ENCODE measurements around the gene VPS35. TPM values are rescaled to one million over a fixed set of nuclear protein-coding genes. Genes with fewer than 3 reads are reported as not detected.

Gene VPS35
- total and polyA plus RNA-seq, 2 of the 13 experiments (the other 11 are each of a cell fraction or from before 2014, with no cell fraction given): 30.7 to 136 TPM

- TF ChIP-seq, protein P1, sequence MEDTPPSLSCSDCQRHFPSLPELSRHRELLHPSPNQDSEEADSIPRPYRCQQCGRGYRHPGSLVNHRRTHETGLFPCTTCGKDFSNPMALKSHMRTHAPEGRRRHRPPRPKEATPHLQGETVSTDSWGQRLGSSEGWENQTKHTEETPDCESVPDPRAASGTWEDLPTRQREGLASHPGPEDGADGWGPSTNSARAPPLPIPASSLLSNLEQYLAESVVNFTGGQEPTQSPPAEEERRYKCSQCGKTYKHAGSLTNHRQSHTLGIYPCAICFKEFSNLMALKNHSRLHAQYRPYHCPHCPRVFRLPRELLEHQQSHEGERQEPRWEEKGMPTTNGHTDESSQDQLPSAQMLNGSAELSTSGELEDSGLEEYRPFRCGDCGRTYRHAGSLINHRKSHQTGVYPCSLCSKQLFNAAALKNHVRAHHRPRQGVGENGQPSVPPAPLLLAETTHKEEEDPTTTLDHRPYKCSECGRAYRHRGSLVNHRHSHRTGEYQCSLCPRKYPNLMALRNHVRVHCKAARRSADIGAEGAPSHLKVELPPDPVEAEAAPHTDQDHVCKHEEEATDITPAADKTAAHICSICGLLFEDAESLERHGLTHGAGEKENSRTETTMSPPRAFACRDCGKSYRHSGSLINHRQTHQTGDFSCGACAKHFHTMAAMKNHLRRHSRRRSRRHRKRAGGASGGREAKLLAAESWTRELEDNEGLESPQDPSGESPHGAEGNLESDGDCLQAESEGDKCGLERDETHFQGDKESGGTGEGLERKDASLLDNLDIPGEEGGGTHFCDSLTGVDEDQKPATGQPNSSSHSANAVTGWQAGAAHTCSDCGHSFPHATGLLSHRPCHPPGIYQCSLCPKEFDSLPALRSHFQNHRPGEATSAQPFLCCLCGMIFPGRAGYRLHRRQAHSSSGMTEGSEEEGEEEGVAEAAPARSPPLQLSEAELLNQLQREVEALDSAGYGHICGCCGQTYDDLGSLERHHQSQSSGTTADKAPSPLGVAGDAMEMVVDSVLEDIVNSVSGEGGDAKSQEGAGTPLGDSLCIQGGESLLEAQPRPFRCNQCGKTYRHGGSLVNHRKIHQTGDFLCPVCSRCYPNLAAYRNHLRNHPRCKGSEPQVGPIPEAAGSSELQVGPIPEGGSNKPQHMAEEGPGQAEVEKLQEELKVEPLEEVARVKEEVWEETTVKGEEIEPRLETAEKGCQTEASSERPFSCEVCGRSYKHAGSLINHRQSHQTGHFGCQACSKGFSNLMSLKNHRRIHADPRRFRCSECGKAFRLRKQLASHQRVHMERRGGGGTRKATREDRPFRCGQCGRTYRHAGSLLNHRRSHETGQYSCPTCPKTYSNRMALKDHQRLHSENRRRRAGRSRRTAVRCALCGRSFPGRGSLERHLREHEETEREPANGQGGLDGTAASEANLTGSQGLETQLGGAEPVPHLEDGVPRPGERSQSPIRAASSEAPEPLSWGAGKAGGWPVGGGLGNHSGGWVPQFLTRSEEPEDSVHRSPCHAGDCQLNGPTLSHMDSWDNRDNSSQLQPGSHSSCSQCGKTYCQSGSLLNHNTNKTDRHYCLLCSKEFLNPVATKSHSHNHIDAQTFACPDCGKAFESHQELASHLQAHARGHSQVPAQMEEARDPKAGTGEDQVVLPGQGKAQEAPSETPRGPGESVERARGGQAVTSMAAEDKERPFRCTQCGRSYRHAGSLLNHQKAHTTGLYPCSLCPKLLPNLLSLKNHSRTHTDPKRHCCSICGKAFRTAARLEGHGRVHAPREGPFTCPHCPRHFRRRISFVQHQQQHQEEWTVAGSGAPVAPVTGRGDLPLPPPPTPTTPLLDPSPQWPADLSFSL (CRISPR knock-in tag; IDR thresholded peaks at IDR 0.05): peak; percentile 68
- TF ChIP-seq GABPB1 (CRISPR knock-in tag; IDR thresholded peaks at IDR 0.05): peak; percentile 70
- TF ChIP-seq CEBPB (IDR thresholded peaks at IDR 0.05; ENCODE audit: borderline replicate concordance, low read depth, low read length): no peak
- TF ChIP-seq GFI1 (CRISPR knock-in tag; IDR thresholded peaks at IDR 0.05; ENCODE audit: borderline replicate concordance): peak; percentile 77; the same call in 1 of the 2 replicates
- peak; percentile 84 for TF ChIP-seq ZNF687 (CRISPR knock-in tag; IDR thresholded peaks at IDR 0.05)
- TF ChIP-seq, protein P2, sequence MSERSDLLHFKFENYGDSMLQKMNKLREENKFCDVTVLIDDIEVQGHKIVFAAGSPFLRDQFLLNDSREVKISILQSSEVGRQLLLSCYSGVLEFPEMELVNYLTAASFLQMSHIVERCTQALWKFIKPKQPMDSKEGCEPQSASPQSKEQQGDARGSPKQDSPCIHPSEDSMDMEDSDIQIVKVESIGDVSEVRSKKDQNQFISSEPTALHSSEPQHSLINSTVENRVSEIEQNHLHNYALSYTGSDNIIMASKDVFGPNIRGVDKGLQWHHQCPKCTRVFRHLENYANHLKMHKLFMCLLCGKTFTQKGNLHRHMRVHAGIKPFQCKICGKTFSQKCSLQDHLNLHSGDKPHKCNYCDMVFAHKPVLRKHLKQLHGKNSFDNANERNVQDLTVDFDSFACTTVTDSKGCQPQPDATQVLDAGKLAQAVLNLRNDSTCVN (CRISPR knock-in tag; IDR thresholded peaks at IDR 0.05; ENCODE audit: borderline replicate concordance): 0 out of 2 replicates have a peak, but pooled peaks have one; percentile 22
- 0 out of 2 replicates have a peak, but pooled peaks have one; percentile 3 for TF ChIP-seq CCDC6 (CRISPR knock-in tag; IDR thresholded peaks at IDR 0.05)
- 0 out of 2 replicates have a peak, but pooled peaks have one; percentile 77 for TF ChIP-seq ZNF619 (CRISPR knock-in tag; IDR thresholded peaks at IDR 0.05)
- TF ChIP-seq ZNF446 (CRISPR knock-in tag; IDR thresholded peaks at IDR 0.05): peak; percentile 90; the same call in 1 of the 2 replicates
- TF ChIP-seq ETV6 (CRISPR knock-in tag; conservative IDR thresholded peaks at IDR 0.05): 0 out of 2 replicates have a peak, but pooled peaks have one; percentile 5
- TF ChIP-seq, protein P3, sequence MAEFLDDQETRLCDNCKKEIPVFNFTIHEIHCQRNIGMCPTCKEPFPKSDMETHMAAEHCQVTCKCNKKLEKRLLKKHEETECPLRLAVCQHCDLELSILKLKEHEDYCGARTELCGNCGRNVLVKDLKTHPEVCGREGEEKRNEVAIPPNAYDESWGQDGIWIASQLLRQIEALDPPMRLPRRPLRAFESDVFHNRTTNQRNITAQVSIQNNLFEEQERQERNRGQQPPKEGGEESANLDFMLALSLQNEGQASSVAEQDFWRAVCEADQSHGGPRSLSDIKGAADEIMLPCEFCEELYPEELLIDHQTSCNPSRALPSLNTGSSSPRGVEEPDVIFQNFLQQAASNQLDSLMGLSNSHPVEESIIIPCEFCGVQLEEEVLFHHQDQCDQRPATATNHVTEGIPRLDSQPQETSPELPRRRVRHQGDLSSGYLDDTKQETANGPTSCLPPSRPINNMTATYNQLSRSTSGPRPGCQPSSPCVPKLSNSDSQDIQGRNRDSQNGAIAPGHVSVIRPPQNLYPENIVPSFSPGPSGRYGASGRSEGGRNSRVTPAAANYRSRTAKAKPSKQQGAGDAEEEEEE (CRISPR knock-in tag; IDR thresholded peaks at IDR 0.05; ENCODE audit: borderline replicate concordance): no peak; the same call in 1 of the 2 replicates
- no peak for TF ChIP-seq MLLT10 (CRISPR knock-in tag; IDR thresholded peaks at IDR 0.05)
- peak; percentile 88; the same call in 1 of the 2 replicates for TF ChIP-seq ZNF256 (CRISPR knock-in tag; conservative IDR thresholded peaks at IDR 0.05)
- peak; percentile 82 for TF ChIP-seq MYC (CRISPR knock-in tag; IDR thresholded peaks at IDR 0.05; ENCODE audit: borderline replicate concordance)
These were observed at the start of gene VPS35 (continued) for GRCh38 chr16:46688654-46689364.
